ENCODE data around the gene NAALADL1.
A peak's percentile ranks its signal among the peaks of the same experiment; 100 is the strongest.
"Not testable (repeated sequence)": the region's sequence is repeated elsewhere in the genome, so short reads cannot be mapped to it uniquely, and the experiment has no call there.

The NAALADL1 gene

DNA sequence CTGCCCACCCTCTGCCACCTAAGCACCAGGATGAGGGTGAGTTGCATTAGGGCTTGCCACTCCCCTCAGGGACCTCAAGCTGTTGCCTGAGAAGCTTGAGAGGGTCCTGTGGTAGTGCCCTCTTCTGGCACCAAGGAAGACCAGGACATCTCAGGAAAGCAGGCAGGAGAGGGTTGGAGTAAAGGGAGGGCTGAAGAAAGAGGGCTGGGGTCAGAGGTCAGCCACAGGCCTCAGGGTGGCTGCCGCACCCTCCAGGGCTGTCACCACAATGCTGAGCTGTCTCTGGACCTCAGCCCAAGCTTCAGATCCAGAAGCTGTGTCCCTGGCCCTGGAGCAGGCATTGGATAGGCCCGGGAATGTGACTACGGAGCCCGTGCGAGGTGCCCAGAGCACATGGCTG, 13.3 kb downstream of the NAALADL1 start:
- no peaks in the 10 kb centered on the region for H3K9me3 Mint-ChIP-seq
- H3K4me3 Mint-ChIP-seq: no peak overlapping the region
- H3K4me1 Mint-ChIP-seq: peaks cover 21% of the 10 kb centered on the region
- ATAC-seq: no peak
- H3K27me3 Mint-ChIP-seq: no peaks in the 10 kb centered on the region
- H3K27ac Mint-ChIP-seq: no peak overlapping the region
- peaks cover 11% of the 10 kb centered on the region for H3K36me3 Mint-ChIP-seq

- Mint-ChIP-seq H3K9me3 (no peaks in the 10 kb centered on the region), H3K27me3 (no peaks in the 10 kb centered on the region), H3K4me3 (no peak overlapping the region), H3K36me3 (peaks cover 11% of the 10 kb centered on the region), H3K4me1 (peaks cover 26% of the 10 kb centered on the region), H3K27ac (no peak overlapping the region)
- no peak for ATAC-seq
These were observed 14.4 kb downstream of the NAALADL1 start for GRCh38 chr11:65043881-65044501.

DNA sequence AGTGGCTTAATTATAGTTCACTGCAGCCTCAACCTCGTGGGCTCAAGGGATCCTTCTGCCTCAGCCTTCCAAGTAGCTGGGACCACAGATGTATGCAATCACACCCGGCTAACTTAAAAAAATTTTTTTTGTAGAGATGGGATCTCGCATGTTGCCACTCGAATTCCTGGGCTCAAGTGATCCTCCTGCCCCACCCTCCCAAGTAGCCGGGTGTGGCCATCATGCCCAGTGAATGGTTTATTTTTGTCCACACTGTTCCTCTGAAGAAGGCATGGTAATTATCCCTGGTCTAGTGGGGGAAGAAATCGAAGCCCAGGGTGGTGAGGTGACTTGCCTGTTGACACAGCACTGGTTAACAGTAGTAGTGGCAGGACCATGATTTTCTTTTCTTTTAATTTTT, 15.5 kb downstream of the NAALADL1 start:
- no peaks in the 10 kb centered on the region for H3K9me3 Mint-ChIP-seq
- peaks cover 19% of the 10 kb centered on the region for H3K36me3 Mint-ChIP-seq
- no peak for ATAC-seq
- H3K4me1 Mint-ChIP-seq: peaks cover 30% of the 10 kb centered on the region
- H3K4me3 Mint-ChIP-seq: peak overlapping the region; percentile 81
- no peaks in the 10 kb centered on the region for H3K27me3 Mint-ChIP-seq
- H3K27ac Mint-ChIP-seq: no peak overlapping the region

DNA sequence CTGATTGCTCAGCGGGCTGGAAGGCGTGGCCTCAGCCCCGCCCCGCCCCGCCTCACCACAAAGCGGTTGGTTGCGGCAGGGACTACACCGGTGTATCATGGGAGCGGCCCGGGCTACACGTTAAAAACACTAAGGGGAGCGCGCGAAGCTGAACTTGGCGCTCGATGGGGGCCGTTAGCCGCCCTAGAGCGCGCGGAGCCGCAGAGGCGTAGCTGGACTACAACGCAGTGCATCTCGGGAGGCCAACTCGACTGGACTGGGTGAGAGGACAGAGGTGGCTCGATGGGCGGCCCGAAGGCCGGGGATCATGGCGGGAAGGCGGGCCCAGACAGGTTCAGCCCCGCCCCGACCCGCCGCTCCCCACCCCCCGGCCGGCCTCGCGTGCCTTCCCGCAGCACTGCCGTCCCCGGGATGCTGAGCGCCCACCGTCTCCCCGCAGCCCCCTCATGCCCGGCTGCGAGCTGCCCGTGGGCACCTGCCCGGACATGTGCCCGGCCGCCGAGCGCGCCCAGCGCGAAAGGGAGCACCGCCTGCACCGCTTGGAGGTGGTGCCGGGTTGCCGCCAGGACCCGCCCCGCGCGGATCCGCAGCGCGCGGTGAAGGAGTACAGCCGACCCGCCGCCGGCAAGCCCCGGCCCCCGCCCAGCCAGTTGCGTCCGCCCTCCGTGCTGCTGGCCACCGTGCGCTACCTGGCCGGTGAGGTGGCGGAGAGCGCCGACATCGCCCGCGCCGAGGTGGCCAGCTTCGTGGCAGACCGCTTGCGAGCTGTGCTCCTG, 17.3 kb downstream of the NAALADL1 start, which contains the start of gene SAC3D1:
TSS of gene SAC3D1 (plus strand) at position 364 of the 776 bp plus-strand sequence. CDS start at position 447, 83 bp downstream.
- Mint-ChIP-seq H3K36me3 (peaks cover 26% of the 10 kb centered on the region), H3K27ac (peak within 1 kb of the TSS; percentile 93), H3K4me3 (peak within 1 kb of the TSS; percentile 93), H3K27me3 (no peaks in the 10 kb centered on the region), H3K9me3 (no peaks in the 10 kb centered on the region), H3K4me1 (peaks cover 19% of the 10 kb centered on the region)
- ATAC-seq: peak; percentile 98

DNA sequence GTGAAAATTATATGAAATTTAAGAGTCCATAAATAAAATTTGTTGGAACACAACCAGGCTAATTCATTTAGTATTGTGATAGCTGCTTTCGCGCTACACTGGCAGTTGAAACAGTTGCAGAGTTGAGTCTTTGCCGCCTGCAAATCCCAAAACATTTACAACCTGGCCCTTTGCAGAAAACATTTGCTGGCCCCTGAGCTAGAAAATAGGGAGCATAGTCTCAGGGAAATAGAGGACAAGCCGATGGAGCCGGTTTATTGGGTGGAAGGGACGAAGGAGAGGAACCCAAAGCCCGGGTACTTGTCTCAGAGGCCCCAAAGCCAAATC, 17.9 kb downstream of the NAALADL1 start:
- H3K36me3 Mint-ChIP-seq: peaks cover 30% of the 10 kb centered on the region
- no peak for ATAC-seq
- no peaks in the 10 kb centered on the region for H3K27me3 Mint-ChIP-seq
- peak overlapping the region; percentile 93 for H3K4me3 Mint-ChIP-seq
- H3K9me3 Mint-ChIP-seq: no peaks in the 10 kb centered on the region
- H3K4me1 Mint-ChIP-seq: peaks cover 19% of the 10 kb centered on the region
- H3K27ac Mint-ChIP-seq: peak overlapping the region; percentile 93

GRCh38 chr11:65036931-65037330, 21.4 kb downstream of the NAALADL1 start:
- H3K4me1 Mint-ChIP-seq: peaks cover 13% of the 10 kb centered on the region
- ATAC-seq: no peak

GRCh38 chr11:65035579-65035978, 22.8 kb downstream of the NAALADL1 start:
- no peak for ATAC-seq
- Mint-ChIP-seq H3K4me1 (peaks cover 13% of the 10 kb centered on the region), H3K27me3 (no peaks in the 10 kb centered on the region), H3K9me3 (no peaks in the 10 kb centered on the region), H3K36me3 (peaks cover 28% of the 10 kb centered on the region), H3K4me3 (no peak overlapping the region), H3K27ac (no peak overlapping the region)

More at GRCh38 chr11:65036931-65037330, 21.4 kb downstream of the NAALADL1 start:
- no peak overlapping the region for H3K4me3 Mint-ChIP-seq
- H3K36me3 Mint-ChIP-seq: peaks cover 28% of the 10 kb centered on the region
- no peaks in the 10 kb centered on the region for H3K27me3 Mint-ChIP-seq
- H3K27ac Mint-ChIP-seq: no peak overlapping the region
- no peaks in the 10 kb centered on the region for H3K9me3 Mint-ChIP-seq

GRCh38 chr11:65034423-65034822, 23.9 kb downstream of the NAALADL1 start:
- H3K4me1 Mint-ChIP-seq: peaks cover 8% of the 10 kb centered on the region

GRCh38 chr11:65032216-65032615, 26.1 kb downstream of the NAALADL1 start:
- peaks cover 17% of the 10 kb centered on the region for H3K4me1 Mint-ChIP-seq
- peaks cover 13% of the 10 kb centered on the region for H3K36me3 Mint-ChIP-seq
- H3K27ac Mint-ChIP-seq: no peak overlapping the region
- H3K4me3 Mint-ChIP-seq: no peak overlapping the region
- ATAC-seq: no peak
- H3K9me3 Mint-ChIP-seq: no peaks in the 10 kb centered on the region
- no peaks in the 10 kb centered on the region for H3K27me3 Mint-ChIP-seq

More at GRCh38 chr11:65034423-65034822, 23.9 kb downstream of the NAALADL1 start:
- peaks cover 28% of the 10 kb centered on the region for H3K36me3 Mint-ChIP-seq
- H3K27me3 Mint-ChIP-seq: no peaks in the 10 kb centered on the region
- ATAC-seq: no peak
- no peak overlapping the region for H3K4me3 Mint-ChIP-seq
- H3K27ac Mint-ChIP-seq: no peak overlapping the region
- no peaks in the 10 kb centered on the region for H3K9me3 Mint-ChIP-seq

GRCh38 chr11:65027213-65028067, 30.9 kb downstream of the NAALADL1 start, which contains the start of gene SNX15:
Gene SNX15, plus strand, starts transcription at chr11:65027439. Its CDS starts 99 bp downstream, at chr11:65027538.
- Mint-ChIP-seq H3K27me3 (no peaks in the 10 kb centered on the region), H3K27ac (peak within 1 kb of the TSS; percentile 69), H3K4me3 (peak within 1 kb of the TSS; percentile 70), H3K4me1 (peaks cover 23% of the 10 kb centered on the region), H3K9me3 (no peaks in the 10 kb centered on the region), H3K36me3 (peaks cover under 1% of the 10 kb centered on the region)
- ATAC-seq: peak; percentile 93

DNA sequence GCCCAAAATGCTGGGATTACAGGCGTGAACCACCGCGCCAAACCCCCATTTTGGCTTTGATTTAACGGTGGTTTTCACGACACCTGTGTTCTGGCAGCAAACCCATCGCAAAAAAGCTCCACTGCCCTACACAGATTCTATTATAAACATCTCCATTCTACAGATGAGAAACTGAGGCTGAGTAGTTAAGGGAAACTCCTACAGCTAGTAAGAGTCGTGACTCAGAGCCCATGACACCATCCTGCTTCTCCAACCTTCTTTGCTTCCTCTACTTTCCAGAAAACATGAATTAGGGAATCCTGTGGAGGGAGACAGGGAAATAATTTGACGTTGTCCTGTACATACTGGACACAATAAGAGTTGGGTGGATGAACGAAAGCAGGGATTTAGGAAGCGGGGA, 31.5 kb downstream of the NAALADL1 start:
- no peak for ATAC-seq
- Mint-ChIP-seq H3K36me3 (peaks cover 7% of the 10 kb centered on the region), H3K27me3 (no peaks in the 10 kb centered on the region), H3K4me1 (peaks cover 23% of the 10 kb centered on the region), H3K9me3 (no peaks in the 10 kb centered on the region), H3K27ac (peak overlapping the region; percentile 69), H3K4me3 (peak overlapping the region; percentile 70)

GRCh38 chr11:65023502-65023901, 34.9 kb downstream of the NAALADL1 start:
- Mint-ChIP-seq H3K36me3 (peaks cover 21% of the 10 kb centered on the region), H3K4me1 (peaks cover 14% of the 10 kb centered on the region)
- H3K4me3 Mint-ChIP-seq, H3K9me3 Mint-ChIP-seq, H3K27ac Mint-ChIP-seq, H3K27me3 Mint-ChIP-seq, ATAC-seq: not testable (repeated sequence)

DNA sequence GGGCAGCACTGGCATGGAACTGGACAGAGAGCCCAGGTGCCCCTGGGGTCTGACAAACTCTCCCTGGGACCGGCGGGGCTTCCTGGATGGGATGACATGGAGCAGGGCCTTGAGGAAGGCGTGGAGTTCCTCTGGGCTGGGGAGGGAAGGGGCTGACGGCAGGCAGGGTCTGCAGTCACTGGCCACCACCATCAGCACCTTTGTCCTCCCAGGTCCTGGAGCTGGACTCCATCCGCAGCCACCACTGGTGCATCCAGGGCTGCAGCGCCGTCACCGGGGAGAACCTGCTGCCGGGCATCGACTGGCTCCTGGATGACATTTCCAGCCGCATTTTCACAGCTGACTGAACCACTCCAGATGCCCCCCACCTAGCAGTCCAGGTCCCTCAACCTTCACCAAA, 36.8 kb downstream of the NAALADL1 start:
- no peak for ATAC-seq
- Mint-ChIP-seq H3K27ac (no peak overlapping the region), H3K9me3 (no peaks in the 10 kb centered on the region), H3K27me3 (no peaks in the 10 kb centered on the region), H3K4me1 (peaks cover 11% of the 10 kb centered on the region), H3K4me3 (no peak overlapping the region), H3K36me3 (peaks cover 31% of the 10 kb centered on the region)

DNA sequence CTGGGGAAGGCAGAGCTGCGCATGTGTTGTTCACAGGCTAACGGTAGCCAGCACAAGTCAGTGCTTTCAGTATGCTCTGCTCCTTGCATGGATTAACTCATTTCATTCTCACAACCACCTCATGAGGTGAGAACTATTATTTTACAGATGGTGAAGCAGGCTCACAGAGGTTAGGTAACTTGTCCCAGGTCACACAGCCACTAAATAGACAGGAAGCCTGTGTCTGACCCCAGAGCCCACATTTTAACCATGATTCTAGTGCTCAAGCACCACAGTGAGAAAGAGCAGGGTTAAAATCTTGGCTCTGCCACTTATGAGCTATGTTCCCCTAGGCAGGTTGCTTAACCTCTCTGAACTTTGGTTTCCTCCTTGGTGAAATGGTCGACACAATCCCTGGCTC, 37.4 kb downstream of the NAALADL1 start:
- Mint-ChIP-seq H3K27ac (no peak overlapping the region), H3K4me3 (no peak overlapping the region), H3K36me3 (peaks cover 36% of the 10 kb centered on the region), H3K4me1 (peaks cover 16% of the 10 kb centered on the region), H3K27me3 (no peaks in the 10 kb centered on the region), H3K9me3 (no peaks in the 10 kb centered on the region)
- ATAC-seq: no peak

DNA sequence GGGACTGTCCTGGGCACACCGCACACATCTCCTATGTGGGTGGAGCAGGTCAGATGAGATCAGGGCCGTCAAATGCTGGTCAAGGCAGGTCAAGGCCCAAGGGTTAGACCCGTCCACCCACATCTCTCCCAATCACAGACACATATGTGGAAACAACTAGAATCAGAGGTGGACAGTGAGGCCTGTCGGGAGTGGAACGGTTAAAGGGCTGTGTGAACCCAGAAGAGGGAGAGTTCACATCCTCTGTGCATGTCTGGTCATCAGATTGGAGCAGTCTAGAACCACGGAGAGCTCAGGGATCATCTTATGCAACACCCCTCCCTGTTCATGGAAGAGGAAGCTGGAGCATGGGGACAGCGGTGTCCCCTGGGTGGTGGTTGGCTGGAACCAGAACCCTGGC, 38.5 kb downstream of the NAALADL1 start:
- no peak overlapping the region for H3K4me3 Mint-ChIP-seq
- H3K27ac Mint-ChIP-seq: no peak overlapping the region
- H3K9me3 Mint-ChIP-seq: no peaks in the 10 kb centered on the region
- peaks cover 25% of the 10 kb centered on the region for H3K4me1 Mint-ChIP-seq
- peaks cover 38% of the 10 kb centered on the region for H3K36me3 Mint-ChIP-seq
- no peaks in the 10 kb centered on the region for H3K27me3 Mint-ChIP-seq
- no peak for ATAC-seq
